Left ventricle myocardium superior (tissue), 1 donor: ENCODE measurements around the gene AFAP1. TPM values are rescaled to one million over a fixed set of nuclear protein-coding genes. Genes with fewer than 3 reads are reported as not detected.

Experiments
- ATAC-seq: fragments of 200-7000 bp; cut with Tn5 transposase; one replicate; pipeline ENCODE4 v1.9.1; 2020; ENCODE audit warnings: mild to moderate bottlenecking, moderate library complexity
- DNase-seq: peaks from one replicate; pipeline ENCODE4 v3.0.0-alpha.2; 2020
- intact Hi-C: fragments of 100-400 bp; cut with micrococcal nuclease; formaldehyde crosslinking; loops from one replicate; pipeline ENCODE4 v1.11.0; 2022
- total RNA-seq: library from RNA; stranded (reverse); fragmentation: NEBNext Ultra II Directional; extraction: Animal tissue kit (Norgen Biotek cat#: 25700); gene quantifications from one replicate; pipeline ENCODE4 v1.2.1, GENCODE V29; 2021
- donor health status: DM: no; HTN: yes; CAD: no; lungs with severe emphysema.

Gene AFAP1
- total RNA-seq, 1 donor from 2014 or later: 7.7 TPM

- no peak for DNase-seq
- intact Hi-C loops: no loop called here
Measured at GRCh38 chr4:7901311-7901885, 38.3 kb downstream of the AFAP1 start.

GRCh38 chr4:7900334-7900909 is 39.2 kb downstream of the AFAP1 start:
- no peak for ATAC-seq
- intact Hi-C loops: no loop called here
- no peak for DNase-seq

More at GRCh38 chr4:7901311-7901885, 38.3 kb downstream of the AFAP1 start:
- no peak for ATAC-seq

GRCh38 chr4:7899184-7899869 is 40.3 kb downstream of the AFAP1 start:
- no peak for ATAC-seq
- DNase-seq: no peak

GRCh38 chr4:7898385-7898784 is 41.3 kb downstream of the AFAP1 start:
- no peak for DNase-seq
- no peak for ATAC-seq
- intact Hi-C loops: no loop called here

More at GRCh38 chr4:7899184-7899869, 40.3 kb downstream of the AFAP1 start:
- intact Hi-C loops: no loop called here

DNA sequence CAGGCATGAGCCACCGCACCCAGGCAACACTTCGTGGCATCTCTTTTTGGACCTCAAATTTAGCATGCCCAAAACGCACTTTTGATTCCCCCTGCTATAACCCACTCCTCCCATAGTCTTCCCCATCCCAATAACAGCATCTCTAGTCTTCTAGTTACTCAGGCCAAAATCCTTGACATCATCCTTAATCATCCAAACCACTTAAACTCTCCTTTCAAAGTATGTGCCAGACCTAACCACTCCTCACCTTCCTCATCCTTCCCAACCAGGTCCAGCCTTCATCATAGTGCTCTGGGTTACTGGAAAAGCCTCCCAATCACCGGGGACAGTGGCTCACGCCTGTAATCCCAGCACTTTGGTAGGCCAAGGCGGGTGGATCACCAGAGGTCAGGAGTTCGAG is 41.9 kb downstream of the AFAP1 start:
- ATAC-seq (no peak), DNase-seq (no peak)
- intact Hi-C loops: no loop called here

GRCh38 chr4:7894677-7895181 is 44.9 kb downstream of the AFAP1 start:
- DNase-seq: no peak
- intact Hi-C loops: no loop called here
- no peak for ATAC-seq

- intact Hi-C loops: no loop called here
- DNase-seq (no peak), ATAC-seq (no peak)
Measured at GRCh38 chr4:7894098-7894676, 45.5 kb downstream of the AFAP1 start.

- ATAC-seq (no peak), DNase-seq (no peak)
- intact Hi-C loops: no loop called here
Measured at GRCh38 chr4:7893539-7893938, 46.1 kb downstream of the AFAP1 start.

DNA sequence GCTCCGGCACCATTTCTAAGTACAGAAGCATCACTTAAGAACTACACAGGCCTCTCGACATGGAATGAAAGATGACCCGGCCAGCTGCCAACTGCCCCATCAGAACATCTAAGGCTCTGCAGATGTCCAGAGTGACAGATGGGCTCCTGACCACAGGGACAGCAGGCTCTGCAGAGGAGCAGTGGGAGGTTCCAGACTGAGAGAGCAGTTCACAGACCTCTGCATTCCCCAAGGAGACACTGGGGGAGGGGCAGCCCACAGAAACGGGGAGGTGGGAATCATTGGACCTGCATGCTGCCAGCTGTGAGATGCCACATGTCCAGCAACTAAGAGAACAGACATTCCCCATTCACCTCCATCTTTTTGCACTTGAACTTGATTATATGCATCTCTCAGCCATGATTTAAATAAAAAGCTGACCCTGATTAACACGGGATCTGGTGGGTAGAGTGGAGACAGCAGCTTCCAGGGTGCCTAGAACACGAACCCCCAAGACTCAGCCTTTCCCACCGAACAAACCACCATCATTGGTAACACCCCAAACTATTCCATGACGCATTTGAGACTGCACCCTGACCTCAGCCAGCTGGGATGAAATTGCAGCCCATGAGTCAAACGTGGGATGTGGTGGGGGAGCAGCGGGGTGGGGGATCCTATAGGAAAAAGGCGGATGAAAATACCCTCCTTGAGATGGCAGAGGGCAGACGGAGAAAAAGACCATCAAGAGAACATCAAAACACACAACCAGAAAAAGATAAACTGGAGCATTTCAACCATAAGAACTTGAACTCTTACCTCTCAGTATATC is 47.2 kb downstream of the AFAP1 start:
- DNase-seq (peak; percentile 38), ATAC-seq (peak; percentile 47)
- intact Hi-C loops: no loop called here

DNA sequence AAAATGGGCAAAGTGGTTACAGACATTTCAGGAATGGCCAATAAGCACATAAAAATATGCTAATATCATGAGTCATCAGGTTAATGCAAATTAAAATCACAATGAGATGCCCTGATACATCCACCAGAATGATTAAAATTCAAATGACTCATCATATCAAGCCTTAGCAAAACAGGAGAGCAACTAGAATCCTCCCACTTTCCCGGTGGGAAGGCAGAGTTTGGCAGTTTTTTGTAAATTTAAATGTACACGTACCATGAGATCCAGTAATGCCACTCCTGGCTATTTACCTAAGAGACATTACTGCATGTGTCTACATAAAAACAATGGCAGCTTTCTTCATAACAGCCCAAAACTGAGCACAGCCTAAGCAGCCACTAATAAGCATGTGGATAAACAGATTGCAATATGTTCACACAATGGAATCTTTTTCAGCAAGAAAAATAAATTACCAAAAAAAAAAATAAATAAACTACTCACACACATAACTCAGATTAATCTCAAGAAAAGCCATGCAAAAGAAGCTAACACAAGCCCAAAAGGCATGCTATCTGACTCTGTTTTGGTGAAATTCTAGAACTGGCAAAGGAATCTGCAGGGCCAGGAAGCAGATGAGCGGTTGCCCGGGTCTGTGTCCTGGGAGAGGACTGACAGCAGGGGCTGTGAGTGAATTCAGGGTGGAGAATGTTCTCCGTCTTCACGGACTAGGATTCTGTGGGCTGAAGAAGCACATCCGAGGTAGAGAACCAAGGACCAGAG is 48.8 kb downstream of the AFAP1 start:
- no peak for DNase-seq

GRCh38 chr4:7887436-7887835 is 52.2 kb downstream of the AFAP1 start:
- intact Hi-C loops: no loop called here
- ATAC-seq (no peak), DNase-seq (no peak)

More for the DNA sequence above, 48.8 kb downstream of the AFAP1 start:
- ATAC-seq: peak; percentile 22
- intact Hi-C loops: no loop called here

DNA sequence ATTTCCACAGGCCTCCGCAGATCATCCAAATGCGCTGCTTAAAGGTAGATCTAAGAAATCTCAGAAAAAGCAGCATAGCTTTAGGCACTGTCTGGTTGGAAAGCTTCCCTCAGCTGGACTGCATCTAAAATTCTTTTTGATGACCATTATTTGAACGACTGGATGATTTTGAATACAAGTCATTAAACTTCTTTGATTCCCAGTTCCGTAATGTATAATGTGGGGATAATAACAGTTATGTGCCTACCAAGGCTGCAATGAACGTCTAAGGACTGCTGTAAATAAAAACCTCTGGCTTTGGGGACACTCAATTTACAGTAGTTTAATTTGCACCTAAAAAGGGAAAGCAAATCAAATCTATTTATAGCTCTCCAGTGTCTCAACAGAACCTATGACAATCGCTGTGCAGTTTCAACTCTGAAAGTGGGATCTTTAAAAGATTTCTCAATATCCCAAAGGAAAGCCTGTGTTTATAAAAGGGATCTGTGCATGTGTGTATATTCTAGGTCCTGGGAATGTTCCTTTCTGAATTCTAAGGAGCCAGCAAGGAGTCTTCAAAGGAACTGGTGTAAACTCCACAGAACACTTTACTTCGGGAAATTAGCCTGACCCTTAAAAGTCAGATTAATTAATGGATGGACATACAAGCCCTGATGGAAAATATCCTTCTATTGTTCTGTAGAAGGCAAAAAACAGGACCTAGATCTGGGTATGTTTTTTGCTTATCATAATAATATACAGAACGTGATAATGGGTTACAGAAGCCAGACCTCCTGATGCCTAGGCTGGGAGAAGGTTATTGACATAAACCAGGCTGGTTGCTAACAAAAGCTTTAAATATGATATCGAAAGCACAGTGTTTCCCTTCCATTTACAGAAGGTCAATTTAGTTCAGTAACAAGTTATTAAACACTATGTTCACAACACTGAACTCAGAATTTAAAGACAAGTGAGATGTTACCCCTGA is 53.4 kb downstream of the AFAP1 start:
- intact Hi-C loops: no loop called here
- no peak for DNase-seq
- ATAC-seq: no peak

DNA sequence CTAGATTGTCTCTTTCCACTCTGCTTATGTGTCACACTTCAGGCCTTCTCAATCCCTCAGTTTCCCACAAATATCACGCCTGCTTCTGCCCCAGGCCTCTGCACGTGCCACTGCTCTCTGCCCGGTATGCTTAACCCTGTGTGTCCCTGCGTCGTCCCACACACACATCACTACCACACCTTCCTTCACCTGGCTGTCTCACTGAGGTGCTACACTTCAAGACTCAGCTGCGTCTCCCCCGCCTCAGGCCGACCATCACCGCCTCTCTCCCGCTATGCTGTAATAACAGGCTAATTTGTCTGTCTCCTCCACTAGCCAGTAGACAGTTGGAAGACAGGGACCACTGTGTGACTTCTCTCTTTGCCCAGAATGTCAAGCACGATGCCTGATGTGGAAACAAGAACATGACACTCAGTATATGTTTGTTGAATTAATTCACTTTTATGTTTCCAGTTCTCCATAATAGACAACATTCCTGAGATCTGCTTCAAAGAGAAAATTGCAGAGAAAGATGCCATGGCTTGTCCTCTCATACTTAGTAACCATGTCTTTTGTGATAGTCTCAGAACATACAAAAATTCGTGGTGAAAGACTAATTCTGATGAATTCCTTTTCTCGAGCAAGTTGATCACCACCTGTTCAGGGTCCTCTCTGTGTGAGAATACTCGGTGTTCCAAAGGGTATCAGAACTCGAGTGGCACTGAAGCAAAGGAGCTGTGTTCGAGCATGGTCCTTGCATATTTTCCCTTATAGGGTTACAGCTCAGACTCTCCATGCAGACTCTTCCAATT is 54.2 kb downstream of the AFAP1 start:
- DNase-seq (no peak), ATAC-seq (no peak)
- intact Hi-C loops: no loop called here

GRCh38 chr4:7880683-7881082 is 59.0 kb downstream of the AFAP1 start:
- no peak for ATAC-seq
- no peak for DNase-seq
- intact Hi-C loops: no loop called here

DNA sequence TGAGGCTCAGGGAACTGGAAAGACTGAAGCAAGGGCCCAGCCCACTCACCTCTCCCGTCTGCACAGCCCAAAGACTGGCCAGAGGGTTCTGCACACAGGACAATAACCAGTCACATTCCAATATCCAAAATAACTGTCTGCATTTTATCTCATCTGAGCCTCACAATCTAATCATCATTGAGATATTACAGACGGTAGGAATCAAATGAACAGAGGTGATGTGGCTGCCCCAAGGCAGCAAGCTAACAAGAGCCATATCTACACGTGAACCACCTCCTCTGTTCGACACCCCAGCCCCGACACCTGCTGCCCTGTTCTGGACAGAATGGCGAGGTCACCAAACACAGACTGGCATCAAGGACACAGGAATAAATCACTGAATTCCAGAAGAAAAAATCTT is 60.5 kb downstream of the AFAP1 start:
- intact Hi-C loops: no loop called here
- no peak for DNase-seq
- ATAC-seq: no peak

DNA sequence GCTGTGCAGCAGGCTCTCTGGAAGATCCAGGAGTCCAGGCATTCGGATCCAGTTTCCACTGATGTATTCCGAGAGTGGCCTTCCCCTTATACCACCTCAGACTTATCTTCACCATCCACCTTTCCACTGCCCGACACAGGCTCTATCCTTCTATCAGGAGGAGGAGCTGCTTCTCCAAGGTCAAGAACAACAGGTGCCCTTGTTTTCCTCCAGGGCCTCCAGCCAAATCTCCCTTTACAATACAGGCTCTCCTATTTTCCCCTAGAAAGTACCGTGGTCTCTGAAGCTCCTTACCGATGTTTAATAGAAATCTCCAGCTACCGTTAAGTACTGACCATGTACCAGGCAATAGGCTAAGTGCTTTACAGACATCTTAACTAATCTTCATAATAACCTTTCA is 61.3 kb downstream of the AFAP1 start:
- ATAC-seq (no peak), DNase-seq (no peak)
- intact Hi-C loops: no loop called here

- intact Hi-C loops: no loop called here
Measured at GRCh38 chr4:7877176-7877575, 62.5 kb downstream of the AFAP1 start.

More at GRCh38 chr4:7877176-7877575, 62.5 kb downstream of the AFAP1 start:
- DNase-seq: no peak
- no peak for ATAC-seq
